GM12891 (cell line): ENCODE data around the gene TRIM28. TPM values are rescaled to one million over a fixed set of nuclear protein-coding genes. Genes with fewer than 3 reads are reported as not detected.
"Not testable (repeated sequence)": the region's sequence is repeated elsewhere in the genome, so short reads cannot be mapped to it uniquely, and the experiment has no call there.

ENCODE experiments used
- DNase-seq: peaks from one replicate; pipeline ENCODE4 v3.0.0; 2011; ENCODE audit warnings: low spot score; ENCODE audit not compliant: insufficient read length
- FAIRE-seq: peaks from 2 replicates; lab custom pipeline; 2011; peaks lifted over from hg19 to GRCh38; lab: Jason Lieb, UNC
- PAX5 ChIP-seq: IDR thresholded peaks from 2 replicates; pipeline ENCODE4 v1.6.1; 2011; ENCODE audit warnings: low read length, moderate library complexity, mild to moderate bottlenecking; ENCODE audit not compliant: insufficient read depth, severe bottlenecking
- POLR2A ChIP-seq: IDR thresholded peaks from 2 replicates; pipeline ENCODE4 v1.6.1; 2011; ENCODE audit warnings: low read depth, low read length, control low read depth
- POLR2AphosphoS5 ChIP-seq: IDR thresholded peaks from 2 replicates; pipeline ENCODE4 v1.6.1; 2011; ENCODE audit warnings: low read depth, low read length, control low read depth
- POU2F2 ChIP-seq: IDR thresholded peaks from 2 replicates; pipeline ENCODE4 v1.6.1; 2011; ENCODE audit warnings: low read depth, mild to moderate bottlenecking, control low read depth, low read length, moderate library complexity
- SPI1 ChIP-seq: IDR thresholded peaks from 2 replicates; pipeline ENCODE4 v1.6.1; 2011; ENCODE audit warnings: low read depth, low read length, control low read depth
- TAF1 ChIP-seq: IDR thresholded peaks from 2 replicates; pipeline ENCODE4 v1.6.1; 2011; ENCODE audit warnings: low read depth, low read length, control low read depth
- polyA plus RNA-seq: library from polyadenylated mRNA; unstranded; fragments of >200 nt; gene quantifications from one replicate; pipeline ENCODE4 v1.2.1, GENCODE V29; 2012; ENCODE audit warnings: low read depth, missing spikeins, inconsistent platforms; ENCODE audit not compliant: missing spikeins

TRIM28 gene
- 367 TPM for polyA plus RNA-seq

DNA sequence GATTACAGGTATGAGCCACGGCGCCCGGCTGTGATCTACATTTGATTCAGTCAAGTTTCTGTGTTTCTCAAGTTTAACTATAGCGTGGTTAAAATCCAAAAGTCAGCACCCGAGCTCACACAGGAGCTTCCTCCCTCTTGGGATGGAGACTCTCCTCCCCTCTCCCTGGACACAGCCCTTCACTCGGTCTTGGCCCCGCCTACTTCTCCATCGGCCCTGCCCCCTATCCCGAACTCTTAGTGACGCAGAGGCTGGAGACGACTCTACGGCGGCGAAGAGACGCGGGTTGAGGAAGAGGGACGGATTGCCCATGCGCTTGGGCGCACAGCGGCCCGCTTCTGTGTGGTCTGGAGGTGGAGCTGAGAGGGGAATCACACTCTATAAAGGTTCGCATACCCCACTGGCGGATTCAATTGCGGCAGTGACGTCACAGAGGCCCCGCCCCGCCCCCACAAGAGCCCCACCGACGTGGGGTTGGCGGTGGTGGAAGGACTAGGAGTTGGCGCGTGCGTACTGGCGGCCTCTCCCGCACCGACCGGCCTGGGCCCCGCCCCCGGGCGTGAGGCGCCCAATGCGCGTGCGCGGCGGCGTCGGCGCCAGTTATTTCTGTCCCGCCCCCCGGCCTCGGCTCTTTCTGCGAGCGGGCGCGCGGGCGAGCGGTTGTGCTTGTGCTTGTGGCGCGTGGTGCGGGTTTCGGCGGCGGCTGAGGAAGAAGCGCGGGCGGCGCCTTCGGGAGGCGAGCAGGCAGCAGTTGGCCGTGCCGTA is at the start of gene TRIM28:
Gene TRIM28, plus strand, starts transcription at position 239 of the 765 bp plus-strand sequence. CDS start 694 bp downstream, outside the sequence.
- TF ChIP-seq POLR2A (peak; percentile 80), POLR2AphosphoS5 (peak; percentile 95), TAF1 (peak; percentile 85), POU2F2 (peak; percentile 78), SPI1 (no peak), PAX5 (no peak)
- peak; percentile 97 for FAIRE-seq
- DNase-seq = peak; percentile 99

- FAIRE-seq (no peak), DNase-seq (no peak)
- TF ChIP-seq POU2F2 = no peak
- TF ChIP-seq SPI1 = no peak
- no peak for TF ChIP-seq PAX5
- no peak for TF ChIP-seq TAF1
- no peak for TF ChIP-seq POLR2A
- TF ChIP-seq POLR2AphosphoS5 = no peak
Observed at GRCh38 chr19:58497634-58498170, 46.2 kb upstream of the TRIM28 start.

DNA sequence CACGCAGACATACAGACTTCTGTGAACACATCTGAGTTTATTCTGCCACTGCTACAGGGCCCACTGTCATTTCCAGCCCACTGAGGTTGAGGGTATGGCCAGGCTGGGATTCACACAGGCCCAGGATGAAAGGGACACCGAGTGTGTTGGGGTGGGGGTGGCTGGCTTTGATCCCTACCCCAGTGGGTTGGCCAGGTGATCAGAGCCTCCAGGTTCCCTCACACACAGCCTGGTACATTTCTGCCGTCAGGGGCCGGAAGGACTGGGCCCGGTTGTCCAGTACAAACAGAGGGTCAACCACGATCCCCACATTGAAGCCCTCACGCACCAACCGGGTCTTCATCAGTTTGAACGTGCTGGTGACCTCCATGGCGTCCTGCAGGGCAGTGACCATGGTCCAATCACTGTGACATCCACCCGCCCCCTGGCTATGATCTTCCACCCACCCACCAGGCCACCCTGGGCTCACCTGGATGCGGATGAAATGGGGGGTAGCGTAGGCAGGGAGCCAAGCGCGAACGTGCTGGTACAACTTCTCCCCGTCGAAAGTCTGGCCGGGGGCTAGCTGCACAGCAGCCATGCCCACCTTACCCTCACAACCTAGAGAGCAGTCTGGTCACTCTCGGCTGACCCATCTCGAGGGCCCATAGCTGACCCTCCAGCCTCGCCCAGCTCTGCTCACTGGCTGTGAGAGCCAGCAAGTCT is 45.4 kb upstream of the TRIM28 start:
- no peak for DNase-seq
- FAIRE-seq = no peak
- TF ChIP-seq PAX5 = no peak

DNA sequence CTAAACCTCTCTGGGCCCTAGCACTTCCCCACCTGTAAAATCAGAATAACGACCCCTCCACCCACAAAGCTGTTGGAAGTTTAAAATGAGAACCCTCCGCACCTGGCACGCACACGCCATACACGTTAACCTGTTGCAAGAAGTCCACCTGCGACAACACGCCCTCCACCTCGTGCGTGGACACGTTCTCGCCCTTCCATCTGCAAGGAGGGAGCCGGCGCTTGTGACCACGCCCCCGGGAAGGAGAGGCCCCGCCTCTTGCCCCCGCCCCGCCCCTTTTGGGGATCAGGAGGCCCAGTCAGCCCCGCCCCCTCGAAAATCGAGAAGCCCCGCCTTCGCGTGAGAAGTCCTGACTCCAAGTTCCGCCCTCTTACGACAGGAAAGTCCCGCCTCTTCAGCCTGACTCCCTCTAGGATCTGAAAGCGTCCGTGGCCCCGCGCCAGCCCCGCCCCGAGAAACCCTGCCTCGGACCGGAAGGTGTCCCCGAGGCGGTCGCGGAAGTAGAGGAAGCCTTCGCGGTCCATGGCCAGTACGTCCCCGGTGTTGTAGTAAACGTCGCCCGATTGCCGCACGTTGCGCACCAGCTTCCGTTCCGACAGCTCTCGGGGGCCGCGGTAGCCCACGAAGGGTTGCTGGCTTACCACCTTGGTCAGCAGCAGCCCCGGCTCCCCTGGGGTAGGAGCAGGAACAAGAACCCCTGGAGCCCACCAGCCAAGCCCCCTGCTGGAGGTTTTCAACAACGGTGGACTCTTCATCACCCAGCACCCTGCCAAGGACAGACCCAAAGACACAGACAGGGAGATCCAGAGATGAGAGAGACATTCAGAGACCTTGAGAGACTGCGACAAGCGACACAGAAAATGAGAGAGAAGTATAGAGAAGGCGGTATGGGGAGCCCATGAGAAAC is 44.6 kb upstream of the TRIM28 start:
- DNase-seq (peak; percentile 96), FAIRE-seq (peak; percentile 92)
- TF ChIP-seq POLR2A (no peak; the same call in 1 of the 2 replicates), SPI1 (peak; percentile 46; the same call in 1 of the 2 replicates), POU2F2 (peak; percentile 73; the same call in 1 of the 2 replicates), TAF1 (peak; percentile 73), POLR2AphosphoS5 (peak; percentile 50; the same call in 1 of the 2 replicates), PAX5 (peak; percentile 29)

GRCh38 chr19:58500242-58500641 is 43.6 kb upstream of the TRIM28 start:
- DNase-seq (no peak), FAIRE-seq (no peak)
- TF ChIP-seq TAF1 = no peak
- TF ChIP-seq POU2F2 = no peak
- no peak for TF ChIP-seq POLR2A
- no peak for TF ChIP-seq POLR2AphosphoS5
- TF ChIP-seq PAX5 = no peak
- TF ChIP-seq SPI1 = no peak

GRCh38 chr19:58507602-58508223 is 36.2 kb upstream of the TRIM28 start:
- FAIRE-seq, DNase-seq: not testable (repeated sequence)

DNA sequence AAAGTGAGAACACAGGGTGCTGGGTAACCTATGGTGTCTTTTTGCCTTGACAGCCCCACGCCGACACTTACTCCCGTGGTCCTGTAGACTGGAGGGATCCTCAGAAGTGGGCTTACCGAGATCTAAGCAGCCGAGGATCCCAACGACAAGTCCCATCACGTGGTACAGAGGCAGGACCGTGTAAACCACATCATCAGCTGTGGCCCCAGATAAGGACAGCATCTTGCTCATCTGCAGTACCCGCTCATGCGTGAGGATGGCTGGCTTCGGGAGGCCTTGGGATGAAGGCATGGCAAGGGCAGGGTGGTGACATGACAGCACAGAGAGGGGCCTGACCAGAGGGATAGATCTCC is 34.2 kb upstream of the TRIM28 start:
- no peak for TF ChIP-seq TAF1
- no peak for TF ChIP-seq POLR2AphosphoS5
- TF ChIP-seq SPI1 = no peak
- FAIRE-seq (no peak), DNase-seq (no peak)

DNA sequence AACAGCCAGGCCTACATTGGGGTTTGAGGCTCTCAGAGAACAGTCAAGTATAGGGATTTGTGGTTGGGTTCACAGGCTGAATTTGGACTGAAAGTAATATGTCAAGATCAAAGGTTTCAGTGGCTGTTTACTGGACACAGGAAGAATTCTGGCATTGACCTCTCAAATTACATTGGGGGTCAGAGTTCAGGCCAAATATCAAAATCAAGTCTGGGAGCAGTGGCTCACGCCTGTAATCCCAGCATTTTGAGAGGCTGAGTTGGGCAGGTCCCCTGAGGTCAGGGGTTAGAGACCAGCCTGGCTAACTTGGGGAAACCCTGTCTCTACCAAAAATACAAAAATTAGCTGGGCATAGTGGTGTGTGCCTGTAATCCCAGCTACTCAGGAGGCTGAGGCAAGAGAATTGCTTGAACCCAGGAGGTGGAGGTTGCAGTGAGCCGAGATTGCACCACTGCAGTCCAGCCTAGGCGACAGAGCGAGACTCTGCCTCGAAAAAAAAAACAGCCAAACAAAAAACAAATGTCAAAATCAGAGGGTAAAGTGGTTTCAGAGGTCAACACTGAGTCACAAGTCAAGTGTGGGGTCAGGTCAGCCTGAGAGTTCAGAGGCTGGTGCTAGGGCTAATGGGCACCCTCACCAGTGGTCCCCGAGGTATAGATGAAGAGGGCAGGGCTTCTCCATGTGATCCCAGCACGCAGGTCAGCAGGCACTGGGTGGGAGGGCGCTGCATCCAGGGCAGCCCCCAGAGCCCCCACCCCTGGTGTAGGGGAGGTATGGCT is 33.6 kb upstream of the TRIM28 start:
- no peak for DNase-seq
- no peak for TF ChIP-seq PAX5
- no peak for TF ChIP-seq TAF1
- TF ChIP-seq POLR2A = no peak
- no peak for TF ChIP-seq POLR2AphosphoS5
- TF ChIP-seq POU2F2 = no peak
- TF ChIP-seq SPI1 = no peak
- FAIRE-seq = no peak
